ENCODE data around the gene ANKRD60.

GRCh38 chr20:58235010-58235409 is 6.6 kb upstream of the ANKRD60 start:
- TF ChIP-seq CTCF (IDR thresholded peaks at IDR 0.05; ENCODE audit: borderline replicate concordance, extremely low read depth, low read length, poor library complexity, severe bottlenecking) (no peak), EZH2 (IDR thresholded peaks at IDR 0.05; ENCODE audit: borderline replicate concordance, low read depth, low read length, severe bottlenecking) (no peak)
